ENCODE measurements around the gene STC2. TPM values are rescaled to one million over a fixed set of nuclear protein-coding genes. Genes with fewer than 3 reads are reported as not detected.

Gene STC2
- polyA plus RNA-seq, 2 of the 4 experiments (the other 2 are of a cell fraction): 45.2 to 46.1 TPM

DNA sequence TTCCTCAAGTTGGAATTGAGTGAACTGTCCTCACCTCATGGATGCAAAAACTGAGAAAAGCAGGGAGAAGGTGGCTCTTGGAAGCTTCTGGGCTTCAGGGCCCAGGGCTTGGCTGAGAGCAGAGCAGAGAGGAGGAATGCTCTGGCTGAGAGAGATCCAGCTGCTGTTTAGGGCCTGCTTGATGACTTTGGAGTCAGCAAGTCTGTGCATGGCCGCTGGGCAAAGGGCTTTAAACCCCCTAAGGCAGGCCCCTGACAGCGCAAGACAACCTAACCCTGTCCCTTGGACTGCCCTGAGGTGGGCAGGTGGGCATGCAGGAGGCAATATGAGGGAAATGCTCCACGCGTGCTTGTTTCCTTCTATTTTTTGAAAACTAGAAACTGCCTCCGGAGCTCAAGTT, 8.6 kb downstream of the STC2 start:
- H3K4me3 ChIP-seq: no peak overlapping the region
- no peaks in the 10 kb centered on the region; the same call in 2 of the 3 replicates for H3K4me1 ChIP-seq
- H3K27ac ChIP-seq: no peak overlapping the region
- ATAC-seq (no peak), FAIRE-seq (no peak), DNase-seq (ENCODE audit: low read depth in 1 of 2, low spot score in 1 of 2) (no peak)
- ChIA-PET POLR2A (interaction anchor here (1.3 kb wide), 1 partner anchor 9 kb away, joined by 4 read pairs; the partner anchor contains the start of gene STC2), CTCF (interaction anchor here (0.6 to 5.5 kb wide), 8 partner anchors 10 to 762 kb away, joined by 3 to 35 read pairs (median 4); partner anchors contain the start of gene STC2)
- H3K9me3 ChIP-seq: no peaks in the 10 kb centered on the region
- WGBS (ENCODE audit: missing lambda C conversion rate): 91% methylated on average over 5 of the region's 5 CpGs
- no peak for TF ChIP-seq RNF2 (IDR thresholded peaks at IDR 0.05; ENCODE audit: borderline replicate concordance, low read depth)
- no peak for TF ChIP-seq EHMT2 (IDR thresholded peaks at IDR 0.05; ENCODE audit: low read depth)
- TF ChIP-seq, protein P1, sequence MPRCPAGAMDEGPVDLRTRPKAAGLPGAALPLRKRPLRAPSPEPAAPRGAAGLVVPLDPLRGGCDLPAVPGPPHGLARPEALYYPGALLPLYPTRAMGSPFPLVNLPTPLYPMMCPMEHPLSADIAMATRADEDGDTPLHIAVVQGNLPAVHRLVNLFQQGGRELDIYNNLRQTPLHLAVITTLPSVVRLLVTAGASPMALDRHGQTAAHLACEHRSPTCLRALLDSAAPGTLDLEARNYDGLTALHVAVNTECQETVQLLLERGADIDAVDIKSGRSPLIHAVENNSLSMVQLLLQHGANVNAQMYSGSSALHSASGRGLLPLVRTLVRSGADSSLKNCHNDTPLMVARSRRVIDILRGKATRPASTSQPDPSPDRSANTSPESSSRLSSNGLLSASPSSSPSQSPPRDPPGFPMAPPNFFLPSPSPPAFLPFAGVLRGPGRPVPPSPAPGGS (IDR thresholded peaks at IDR 0.05): no peak
- TF ChIP-seq ZNF302 (CRISPR knock-in tag; IDR thresholded peaks at IDR 0.05): no peak
- no peak for TF ChIP-seq TP53 (CRISPR knock-in tag; IDR thresholded peaks at IDR 0.05)
- TF ChIP-seq, protein P2, sequence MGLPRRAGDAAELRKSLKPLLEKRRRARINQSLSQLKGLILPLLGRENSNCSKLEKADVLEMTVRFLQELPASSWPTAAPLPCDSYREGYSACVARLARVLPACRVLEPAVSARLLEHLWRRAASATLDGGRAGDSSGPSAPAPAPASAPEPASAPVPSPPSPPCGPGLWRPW (IDR thresholded peaks at IDR 0.05): no peak
- no peak for TF ChIP-seq PHF8 (IDR thresholded peaks at IDR 0.05; ENCODE audit: borderline replicate concordance, low read depth)
- no peak for TF ChIP-seq FOSL2 (IDR thresholded peaks at IDR 0.05)
- TF ChIP-seq FOSL2 (CRISPR knock-in tag; IDR thresholded peaks at IDR 0.05): no peak
- TF ChIP-seq POLR2AphosphoS2 (conservative IDR thresholded peaks at IDR 0.05; ENCODE audit: low read length): no peak
- TF ChIP-seq, protein P3, sequence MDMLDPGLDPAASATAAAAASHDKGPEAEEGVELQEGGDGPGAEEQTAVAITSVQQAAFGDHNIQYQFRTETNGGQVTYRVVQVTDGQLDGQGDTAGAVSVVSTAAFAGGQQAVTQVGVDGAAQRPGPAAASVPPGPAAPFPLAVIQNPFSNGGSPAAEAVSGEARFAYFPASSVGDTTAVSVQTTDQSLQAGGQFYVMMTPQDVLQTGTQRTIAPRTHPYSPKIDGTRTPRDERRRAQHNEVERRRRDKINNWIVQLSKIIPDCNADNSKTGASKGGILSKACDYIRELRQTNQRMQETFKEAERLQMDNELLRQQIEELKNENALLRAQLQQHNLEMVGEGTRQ (IDR thresholded peaks at IDR 0.05): no peak
- TF ChIP-seq MYC (IDR thresholded peaks at IDR 0.05; ENCODE audit: borderline replicate concordance, low read length): no peak
- no peak for TF ChIP-seq RCOR1 (IDR thresholded peaks at IDR 0.05; ENCODE audit: low read depth, low read length)
- no peak for TF ChIP-seq FOSB (CRISPR knock-in tag; IDR thresholded peaks at IDR 0.05)
- TF ChIP-seq GATA3 (IDR thresholded peaks at IDR 0.05; ENCODE audit: borderline replicate concordance): no peak
- TF ChIP-seq NFE2L2 (conservative IDR thresholded peaks at IDR 0.05; ENCODE audit: low read length): no peak
- no peak for TF ChIP-seq HOXB5 (CRISPR knock-in tag; IDR thresholded peaks at IDR 0.05)
- TF ChIP-seq HEYL (CRISPR knock-in tag; IDR thresholded peaks at IDR 0.05): no peak
- no peak overlapping the region for H3K4me2 ChIP-seq

DNA sequence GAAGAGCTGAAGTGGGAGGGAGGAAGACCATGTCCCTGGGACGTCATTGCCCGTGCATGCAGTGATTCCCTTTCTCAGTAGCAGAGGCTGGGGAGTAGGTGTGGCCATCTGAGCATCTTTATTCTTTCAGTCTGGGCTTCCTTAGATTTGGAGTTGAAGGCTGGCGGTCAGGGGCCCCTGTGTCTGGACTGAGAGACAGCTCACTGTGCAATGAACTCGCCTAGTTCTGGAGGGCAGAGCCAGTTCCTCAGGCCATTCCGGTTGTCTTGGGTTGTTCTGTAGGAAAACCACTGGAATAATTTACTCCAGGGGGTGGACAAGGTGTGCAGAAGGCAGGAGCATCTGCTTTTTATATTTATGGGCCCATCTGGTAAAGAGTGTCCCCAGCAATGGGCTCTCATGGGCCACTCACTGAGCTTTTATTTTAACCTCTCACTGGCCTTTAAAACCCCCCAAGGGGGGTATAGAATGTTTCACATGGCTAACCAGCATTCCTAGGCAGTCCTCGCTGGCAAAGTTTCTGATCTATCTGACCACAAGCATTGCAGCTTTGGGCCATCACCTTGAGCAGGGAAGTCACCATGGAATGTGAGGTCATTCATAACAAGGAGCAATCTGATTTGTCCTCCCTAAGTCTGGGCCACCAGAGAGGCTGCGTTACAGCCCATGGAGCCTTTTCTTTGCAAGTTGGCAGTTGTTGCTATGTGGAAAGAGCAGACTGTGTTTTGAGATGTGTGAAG, 9.2 kb downstream of the STC2 start:
- H3K27ac ChIP-seq: no peak overlapping the region
- ATAC-seq (no peak), FAIRE-seq (no peak), DNase-seq (ENCODE audit: low read depth in 1 of 2, low spot score in 1 of 2) (no peak)
- no peak overlapping the region for H3K4me3 ChIP-seq
- ChIA-PET POLR2A (interaction anchor here (0.8 to 1.3 kb wide), 2 partner anchors 9 kb away, joined by 3 to 4 read pairs; partner anchors contain the start of gene STC2), CTCF (interaction anchor here (0.8 to 5.5 kb wide), 5 partner anchors 10 to 296 kb away, joined by 3 to 35 read pairs (median 13); partner anchors contain the start of gene STC2)
- TF ChIP-seq ZSCAN20 (CRISPR knock-in tag; IDR thresholded peaks at IDR 0.05) (no peak), RAD21 (conservative IDR thresholded peaks at IDR 0.05 in 1 of 2, IDR thresholded peaks at IDR 0.05 in 1 of 2) (no peak), CBX8 (IDR thresholded peaks at IDR 0.05) (no peak), HEYL (CRISPR knock-in tag; IDR thresholded peaks at IDR 0.05) (no peak), MYC (IDR thresholded peaks at IDR 0.05; ENCODE audit: borderline replicate concordance, low read length) (no peak), FOXS1 (CRISPR knock-in tag; IDR thresholded peaks at IDR 0.05) (no peak), RNF2 (IDR thresholded peaks at IDR 0.05; ENCODE audit: borderline replicate concordance, low read depth) (no peak), CEBPB (IDR thresholded peaks at IDR 0.05) (no peak), RCOR1 (IDR thresholded peaks at IDR 0.05; ENCODE audit: low read depth, low read length) (no peak), RFX5 (IDR thresholded peaks at IDR 0.05) (no peak), NFE2L2 (conservative IDR thresholded peaks at IDR 0.05; ENCODE audit: low read length) (no peak), PHF8 (IDR thresholded peaks at IDR 0.05; ENCODE audit: borderline replicate concordance, low read depth) (no peak), HDAC2 (IDR thresholded peaks at IDR 0.05) (no peak), SMC3 (IDR thresholded peaks at IDR 0.05) (no peak), NR3C1 (IDR thresholded peaks at IDR 0.05) (no peak), ESRRA (IDR thresholded peaks at IDR 0.05; ENCODE audit: borderline replicate concordance, low read length) (no peak), ZFP36 (IDR thresholded peaks at IDR 0.05; ENCODE audit: borderline replicate concordance, partially characterized antibody) (no peak)
- TF ChIP-seq, protein P4, sequence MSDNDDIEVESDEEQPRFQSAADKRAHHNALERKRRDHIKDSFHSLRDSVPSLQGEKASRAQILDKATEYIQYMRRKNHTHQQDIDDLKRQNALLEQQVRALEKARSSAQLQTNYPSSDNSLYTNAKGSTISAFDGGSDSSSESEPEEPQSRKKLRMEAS (IDR thresholded peaks at IDR 0.05): no peak
- TF ChIP-seq, protein P1 (IDR thresholded peaks at IDR 0.05): no peak
- TF ChIP-seq, protein P5, sequence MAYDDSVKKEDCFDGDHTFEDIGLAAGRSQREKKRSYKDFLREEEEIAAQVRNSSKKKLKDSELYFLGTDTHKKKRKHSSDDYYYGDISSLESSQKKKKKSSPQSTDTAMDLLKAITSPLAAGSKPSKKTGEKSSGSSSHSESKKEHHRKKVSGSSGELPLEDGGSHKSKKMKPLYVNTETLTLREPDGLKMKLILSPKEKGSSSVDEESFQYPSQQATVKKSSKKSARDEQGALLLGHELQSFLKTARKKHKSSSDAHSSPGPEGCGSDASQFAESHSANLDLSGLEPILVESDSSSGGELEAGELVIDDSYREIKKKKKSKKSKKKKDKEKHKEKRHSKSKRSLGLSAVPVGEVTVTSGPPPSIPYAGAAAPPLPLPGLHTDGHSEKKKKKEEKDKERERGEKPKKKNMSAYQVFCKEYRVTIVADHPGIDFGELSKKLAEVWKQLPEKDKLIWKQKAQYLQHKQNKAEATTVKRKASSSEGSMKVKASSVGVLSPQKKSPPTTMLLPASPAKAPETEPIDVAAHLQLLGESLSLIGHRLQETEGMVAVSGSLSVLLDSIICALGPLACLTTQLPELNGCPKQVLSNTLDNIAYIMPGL (CRISPR knock-in tag; IDR thresholded peaks at IDR 0.05; ENCODE audit: borderline replicate concordance): no peak
- no peak overlapping the region for H3K4me2 ChIP-seq
- H3K9me3 ChIP-seq: no peaks in the 10 kb centered on the region
- no peaks in the 10 kb centered on the region for H3K4me1 ChIP-seq
- WGBS (ENCODE audit: missing lambda C conversion rate): 88% methylated on average over 7 of the region's 7 CpGs

Measured in A549 (cell line).